Germinal center (tissue), 1 donor: Measurements from ENCODE around the gene CPHXL2.
A peak's percentile ranks its signal among the peaks of the same experiment; 100 is the strongest.

Experiments used
- DNase-seq: peaks from one replicate; pipeline ENCODE4 v3.0.0; 2012; ENCODE audit warnings: mixed read lengths, low spot score

CPHXL2 gene

DNA sequence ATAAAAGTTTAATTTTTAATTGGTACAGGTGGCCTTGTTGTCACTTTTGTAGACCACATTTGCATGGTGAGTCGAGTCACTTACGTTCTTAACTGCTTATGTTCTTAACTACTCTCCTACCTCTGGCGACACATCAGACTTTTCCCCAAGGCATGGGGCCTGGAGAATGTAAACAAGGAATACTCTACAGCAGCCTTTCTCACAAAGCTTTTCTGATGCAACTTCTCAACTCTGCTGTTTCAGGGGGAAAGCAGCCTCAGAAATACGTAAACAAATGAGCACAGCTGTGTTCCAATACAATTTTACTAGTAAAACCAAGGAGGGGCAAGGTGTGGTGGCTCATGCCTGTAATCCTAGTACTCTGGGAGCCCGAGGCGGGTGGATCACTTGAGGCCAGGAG, 36.2 kb downstream of the CPHXL2 start:
- DNase-seq: no peak

GRCh38 chr16:75635036-75635435, 41.8 kb downstream of the CPHXL2 start:
- DNase-seq: no peak

- no peak for DNase-seq
These were observed 44.0 kb downstream of the CPHXL2 start for GRCh38 chr16:75632857-75633256.

- no peak for DNase-seq
These were observed 46.8 kb downstream of the CPHXL2 start for GRCh38 chr16:75630052-75630451.

- DNase-seq: no peak
These were observed 47.7 kb downstream of the CPHXL2 start for GRCh38 chr16:75629132-75629531.

DNA sequence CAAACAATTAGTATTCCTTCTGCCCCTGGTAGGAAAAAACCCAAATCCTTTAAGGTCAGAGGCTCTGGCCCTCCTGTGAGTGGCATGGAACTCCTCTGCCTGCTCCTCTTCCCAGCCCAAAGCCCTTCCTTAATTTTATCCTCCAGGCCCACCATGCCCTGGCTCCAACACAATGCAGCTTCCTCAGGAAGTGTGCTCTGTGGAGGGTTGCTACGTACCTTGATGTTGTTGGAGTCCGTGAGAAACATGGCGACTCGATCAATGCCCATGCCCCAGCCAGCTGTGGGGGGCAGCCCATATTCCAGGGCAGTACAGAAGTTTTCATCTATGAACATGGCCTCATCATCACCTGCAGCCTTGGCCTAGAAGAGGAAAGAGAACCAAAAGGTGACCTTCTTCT, 48.5 kb downstream of the CPHXL2 start:
- no peak for DNase-seq

DNA sequence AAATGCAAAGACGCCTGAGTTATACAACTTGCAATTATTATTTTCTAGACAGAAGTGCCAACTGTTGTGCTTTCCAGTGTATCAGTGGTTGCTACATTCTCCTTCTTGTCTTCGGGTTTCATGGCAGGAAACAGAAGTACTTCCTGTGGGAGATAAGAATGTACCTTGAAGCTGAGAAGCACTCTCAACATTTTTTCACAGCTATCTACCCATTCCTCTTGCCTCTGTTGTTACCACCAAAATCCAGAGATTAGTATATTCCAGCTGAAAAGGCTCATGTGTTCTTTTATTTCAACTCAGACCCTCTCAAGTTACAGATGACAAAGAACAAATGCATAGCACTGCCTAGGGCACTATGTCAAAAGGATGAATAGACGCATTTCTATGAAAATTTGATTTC, 49.0 kb downstream of the CPHXL2 start:
- no peak for DNase-seq

DNA sequence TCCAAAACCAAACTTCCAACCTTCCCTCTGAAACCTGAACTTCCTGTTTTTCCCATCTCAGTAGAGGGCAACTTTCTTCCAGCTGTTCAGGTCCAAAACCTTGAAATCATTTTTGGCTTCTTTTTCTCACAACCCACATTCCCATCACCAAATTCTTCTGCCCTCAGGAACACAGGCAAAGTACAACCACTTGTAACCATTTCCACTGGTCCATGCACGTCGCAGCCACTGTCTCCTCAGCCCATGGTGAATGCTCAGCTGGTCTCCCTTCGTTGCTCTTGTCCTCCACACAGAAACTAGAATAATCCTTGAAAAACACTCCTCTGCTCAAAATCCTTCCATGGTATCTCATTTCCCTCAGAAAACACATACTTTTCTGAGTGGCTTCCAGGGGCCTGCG, 50.0 kb downstream of the CPHXL2 start:
- no peak for DNase-seq

- DNase-seq: no peak
These were observed 51.9 kb downstream of the CPHXL2 start for GRCh38 chr16:75624921-75625334.

DNA sequence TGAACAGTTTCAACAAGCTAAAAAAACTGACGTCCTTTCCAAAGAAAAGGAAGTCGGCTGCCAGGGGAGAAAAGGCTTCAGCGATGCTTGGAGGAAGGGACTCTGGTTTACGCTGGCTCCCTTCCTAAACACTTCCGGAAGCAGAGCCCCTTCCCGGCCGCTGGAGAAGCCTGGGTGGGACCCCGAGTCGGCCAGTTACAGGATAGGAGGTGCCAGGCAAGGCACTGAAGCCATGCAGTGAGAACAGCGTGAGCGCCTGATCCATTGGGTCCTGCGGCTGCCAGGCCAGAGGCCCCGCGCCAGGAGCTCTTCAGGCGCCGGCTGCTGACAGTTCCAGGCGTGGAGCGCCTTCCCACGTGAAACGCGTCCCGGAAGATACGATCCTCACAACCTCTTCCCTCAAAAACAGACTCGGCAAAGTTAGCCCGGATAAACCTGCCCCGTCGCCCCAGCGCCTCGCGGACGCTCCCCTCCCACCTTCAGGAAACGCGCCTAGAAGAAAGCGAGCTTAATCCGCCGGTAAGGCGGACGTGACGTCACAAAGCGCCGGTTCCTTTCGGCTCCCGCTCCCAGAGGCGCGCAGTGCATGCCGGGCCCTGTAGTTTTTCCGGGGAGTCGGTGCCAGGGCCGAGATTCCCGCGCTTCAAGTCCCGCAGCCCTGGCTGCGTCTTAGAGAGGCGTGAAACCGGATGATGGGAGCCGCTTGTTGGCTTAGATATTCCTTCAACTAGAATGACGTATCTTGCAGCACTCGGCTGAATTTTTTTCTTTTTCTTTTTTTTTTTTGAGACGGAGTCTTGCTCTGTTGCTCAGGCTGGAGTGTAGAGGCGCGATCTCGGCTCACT, 53.8 kb downstream of the CPHXL2 start, which contains the start of gene ADAT1:
Gene ADAT1 (minus strand): TSS at position 521 of the 845 bp plus-strand sequence. CDS start 2,482 bp downstream, outside the sequence.
- DNase-seq: peak; percentile 94

DNA sequence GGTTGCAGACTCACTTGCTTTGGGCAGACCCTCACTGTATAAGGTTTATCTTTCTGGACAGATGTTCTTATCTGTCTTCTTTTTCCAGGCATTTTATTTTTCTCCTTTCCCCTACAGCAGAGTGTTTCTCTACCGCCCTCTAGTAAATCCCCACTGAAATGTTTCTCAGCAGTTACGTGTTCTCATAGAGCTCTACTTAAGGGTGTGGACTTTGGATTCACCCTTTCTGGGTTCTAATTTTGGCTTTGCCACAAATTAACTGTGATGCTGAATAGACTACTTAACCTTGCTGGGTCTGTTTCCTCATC, 55.7 kb downstream of the CPHXL2 start:
- DNase-seq: peak; percentile 23

DNA sequence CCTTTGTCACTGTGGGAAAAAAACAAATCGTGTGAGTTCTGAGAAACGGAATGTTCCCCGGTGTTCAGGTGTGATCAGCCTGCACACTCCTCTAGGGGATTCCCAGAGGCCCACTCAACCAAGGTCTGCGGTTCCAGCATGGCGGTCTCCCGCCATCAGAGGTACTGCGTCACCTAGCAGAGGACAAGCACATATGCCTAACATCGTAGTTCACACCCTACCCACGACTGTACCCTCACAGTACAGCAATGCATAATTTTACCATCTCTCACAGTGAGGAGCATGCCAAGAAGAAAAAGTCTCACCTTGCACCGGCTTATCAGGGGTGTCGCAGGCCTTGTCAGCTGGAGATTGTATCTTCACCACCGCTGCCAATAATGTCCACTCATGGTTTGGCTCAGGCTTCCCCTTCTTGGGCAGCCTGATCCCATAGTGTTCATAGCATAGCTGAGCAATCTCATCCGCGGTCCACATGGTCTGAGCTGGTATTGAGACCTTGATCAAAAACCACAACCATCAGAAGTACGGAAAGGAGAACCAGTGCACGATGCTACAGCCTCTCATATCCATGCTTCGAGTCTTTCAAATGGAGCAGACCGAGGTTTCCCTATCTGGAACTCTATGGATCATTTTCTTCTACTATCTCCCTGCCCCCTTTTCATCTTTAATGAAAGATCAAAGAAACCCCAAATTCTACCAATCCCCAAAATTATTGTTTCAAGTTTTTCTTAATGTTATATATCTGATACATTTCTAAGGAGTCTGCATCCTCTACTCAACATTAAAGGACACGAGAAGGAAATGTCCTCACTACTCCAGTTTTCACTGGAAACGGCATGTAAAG, 56.3 kb downstream of the CPHXL2 start:
- DNase-seq: no peak

GRCh38 chr16:75618780-75619179, 58.0 kb downstream of the CPHXL2 start:
- no peak for DNase-seq

GRCh38 chr16:75617121-75617520, 59.7 kb downstream of the CPHXL2 start:
- DNase-seq: no peak

- DNase-seq: no peak
These were observed 60.2 kb downstream of the CPHXL2 start for GRCh38 chr16:75616521-75617010.

DNA sequence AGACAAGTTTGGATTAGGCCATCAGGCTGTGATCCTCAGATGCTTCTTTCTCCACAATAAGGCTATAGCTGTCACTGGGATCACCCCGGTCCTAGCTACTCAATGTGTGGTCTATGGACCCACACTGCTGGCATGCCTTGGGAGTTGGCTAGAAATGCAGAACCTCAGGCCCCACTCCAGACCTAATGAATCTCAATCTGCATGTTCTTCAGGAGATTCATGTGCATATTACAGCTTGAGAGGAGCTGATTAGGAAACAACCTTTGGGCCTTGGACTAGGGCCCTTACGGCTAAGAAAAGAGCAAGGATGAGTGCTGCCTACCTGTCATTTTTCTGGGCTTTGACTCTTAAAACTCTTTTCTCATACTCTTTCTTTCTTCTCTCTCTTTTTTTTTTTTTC, 61.2 kb downstream of the CPHXL2 start:
- DNase-seq: no peak

DNA sequence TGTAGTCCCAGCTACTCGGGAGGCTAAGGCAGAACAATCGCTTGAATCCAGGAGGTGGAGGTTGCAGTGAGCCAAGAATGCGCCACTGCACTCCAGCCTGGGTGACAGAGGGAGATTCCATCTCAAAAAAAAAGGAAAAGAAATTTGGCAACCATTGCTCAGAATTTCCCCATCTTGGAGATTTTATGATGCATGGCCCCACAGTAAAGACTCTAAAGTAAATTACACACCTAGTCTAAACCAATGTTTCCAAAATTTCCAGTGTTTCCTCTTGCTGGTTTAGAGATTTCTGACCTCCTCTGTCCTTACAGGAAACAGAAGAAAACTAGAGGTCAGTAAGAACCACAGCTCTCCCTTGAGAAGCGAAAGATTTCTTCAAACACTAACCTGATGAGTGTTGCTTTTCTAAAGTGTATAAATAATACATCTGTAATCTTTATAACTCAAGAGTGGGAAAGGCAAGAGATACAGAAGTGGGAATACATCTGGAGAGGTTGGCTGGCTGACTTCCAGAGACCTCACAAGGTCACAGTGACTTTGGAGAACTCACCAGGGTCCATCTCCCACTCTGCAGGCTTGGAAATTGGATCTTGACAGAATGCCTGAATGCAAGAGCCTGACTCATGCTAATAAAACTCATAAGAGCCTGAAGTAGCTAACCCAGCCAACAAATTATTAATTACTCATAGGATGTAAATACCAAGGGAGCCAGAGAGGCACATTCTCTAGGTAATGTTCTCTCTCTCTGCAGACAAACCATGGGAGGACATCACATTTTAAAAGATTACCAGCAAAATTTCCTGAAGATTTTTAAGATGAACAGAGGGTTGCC, 62.5 kb downstream of the CPHXL2 start:
- no peak for DNase-seq
